SHP77 (cell line): ENCODE data around the gene EPN3.
A peak's percentile ranks its signal among the peaks of the same experiment; 100 is the strongest.

Experiments used
- DNase-seq, 2 experiments: peaks; one replicate each; lab custom pipeline; 2025; lab: John Stamatoyannopoulos, UW

EPN3 gene

DNA sequence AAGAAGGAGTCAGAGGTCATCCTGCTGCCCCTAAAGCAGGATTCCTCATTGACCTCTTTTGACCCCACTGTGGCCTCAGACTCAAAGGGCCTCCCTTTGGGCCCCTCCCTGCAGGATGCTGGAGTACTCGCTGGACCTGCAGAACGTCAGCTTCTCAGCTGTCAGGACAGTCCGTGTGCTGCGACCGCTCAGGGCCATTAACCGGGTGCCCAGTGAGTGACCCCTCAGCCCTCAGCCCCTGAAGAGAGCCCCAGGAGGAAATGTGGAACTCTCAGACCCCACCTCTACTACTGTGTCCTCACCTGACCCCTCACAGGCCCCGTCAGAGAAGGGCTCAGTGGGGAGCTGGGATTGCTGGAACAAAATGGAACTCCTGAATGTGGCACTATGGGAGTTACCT lies 37.1 kb downstream of the EPN3 start:
- DNase-seq: no peak

DNA sequence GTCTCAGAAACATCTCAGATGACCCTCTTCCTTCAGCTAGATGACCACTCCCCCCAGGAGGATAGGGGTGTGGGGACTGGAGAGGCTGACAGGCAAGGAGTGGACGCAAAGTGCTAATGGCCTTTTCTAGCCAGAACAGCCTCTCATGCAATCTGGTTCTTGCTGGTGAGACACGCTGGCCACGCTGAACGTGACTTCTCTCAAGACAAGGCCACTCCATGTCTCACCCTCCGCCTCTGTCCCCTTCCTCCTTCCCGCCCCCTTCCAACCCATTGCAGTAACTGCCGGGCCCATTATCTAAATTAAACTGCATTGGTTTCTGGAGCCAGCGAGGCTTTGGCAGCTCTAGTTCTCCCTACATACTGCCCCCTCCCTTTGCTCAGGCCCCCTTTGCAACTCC lies 37.5 kb downstream of the EPN3 start:
- DNase-seq: no peak

DNA sequence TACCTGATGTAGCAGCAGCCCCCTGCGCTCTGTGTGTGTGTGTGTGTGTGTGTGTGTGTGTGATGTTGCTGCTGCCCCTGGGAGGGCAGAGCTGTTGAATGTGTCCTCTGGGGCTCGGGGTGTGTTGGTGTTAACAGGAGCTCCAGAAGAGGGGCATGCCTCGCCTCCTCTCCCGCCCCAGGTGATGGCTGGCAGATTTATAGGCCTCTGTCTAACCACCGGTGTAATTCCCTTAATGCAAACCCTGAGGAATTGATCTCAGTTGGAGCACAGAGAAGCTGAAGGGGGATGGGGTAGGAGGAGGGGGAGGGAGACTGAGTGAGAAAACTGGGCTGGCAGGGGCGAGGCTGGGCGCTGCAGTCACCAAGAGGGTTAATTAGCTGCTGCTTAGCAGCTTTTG lies 38.0 kb downstream of the EPN3 start:
- DNase-seq: no peak

DNA sequence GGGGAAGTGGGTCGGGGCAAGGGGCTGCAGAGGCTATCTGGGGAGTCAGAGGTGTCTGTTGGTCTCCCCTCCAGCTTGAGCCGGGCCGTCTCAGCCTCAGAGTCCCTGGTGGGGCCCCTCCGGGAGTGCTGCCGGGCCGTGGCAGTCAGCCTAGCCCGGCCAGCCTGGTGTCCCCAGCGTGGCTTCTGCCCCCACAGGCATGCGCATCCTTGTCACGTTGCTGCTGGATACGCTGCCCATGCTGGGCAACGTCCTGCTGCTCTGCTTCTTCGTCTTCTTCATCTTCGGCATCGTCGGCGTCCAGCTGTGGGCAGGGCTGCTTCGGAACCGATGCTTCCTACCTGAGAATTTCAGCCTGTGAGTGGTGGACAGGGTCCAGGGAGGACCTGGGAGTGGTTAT lies 39.1 kb downstream of the EPN3 start:
- DNase-seq: no peak

DNA sequence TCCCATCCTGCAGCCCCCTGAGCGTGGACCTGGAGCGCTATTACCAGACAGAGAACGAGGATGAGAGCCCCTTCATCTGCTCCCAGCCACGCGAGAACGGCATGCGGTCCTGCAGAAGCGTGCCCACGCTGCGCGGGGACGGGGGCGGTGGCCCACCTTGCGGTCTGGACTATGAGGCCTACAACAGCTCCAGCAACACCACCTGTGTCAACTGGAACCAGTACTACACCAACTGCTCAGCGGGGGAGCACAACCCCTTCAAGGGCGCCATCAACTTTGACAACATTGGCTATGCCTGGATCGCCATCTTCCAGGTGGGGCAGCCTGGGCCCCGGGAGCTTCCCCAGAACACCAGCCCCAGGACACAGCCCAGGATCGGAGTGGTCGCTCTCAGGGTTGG lies 40.0 kb downstream of the EPN3 start:
- DNase-seq: no peak

DNA sequence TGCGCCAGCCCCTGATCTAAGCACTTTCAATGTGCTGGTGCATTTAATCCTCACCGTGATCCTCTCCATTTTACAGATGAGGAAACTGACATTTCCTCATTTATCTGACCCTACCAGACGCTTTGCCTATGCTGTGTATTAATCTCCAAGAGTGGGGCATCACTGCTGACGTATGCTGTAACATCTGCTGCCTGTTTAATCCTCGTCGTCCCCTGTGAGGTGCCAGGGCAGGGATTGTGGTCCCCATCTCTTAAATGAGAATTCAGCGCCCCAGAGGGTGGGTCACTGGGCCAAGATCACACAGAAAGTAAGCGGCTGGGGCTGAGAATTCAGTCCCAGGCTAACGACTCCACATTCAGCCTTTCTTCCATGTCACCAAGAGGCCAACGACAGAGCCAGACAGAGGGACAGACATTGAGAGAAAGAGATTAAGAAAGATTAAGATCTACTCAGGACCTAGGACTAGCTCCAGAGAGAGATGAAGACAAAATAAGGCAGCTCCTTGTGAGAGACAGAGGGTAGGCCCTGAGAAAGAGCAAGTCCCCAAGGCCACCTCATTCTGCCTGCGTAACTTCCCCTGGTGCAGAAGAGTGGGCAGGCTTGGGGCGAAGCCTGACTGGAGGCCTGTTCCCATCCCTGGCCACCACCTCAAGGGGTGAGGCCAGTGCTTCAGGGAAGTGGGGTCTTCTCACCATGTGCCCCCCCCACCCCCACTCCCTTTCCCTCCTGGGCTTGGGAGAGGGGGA lies 41.5 kb downstream of the EPN3 start:
- no peak for DNase-seq

DNA sequence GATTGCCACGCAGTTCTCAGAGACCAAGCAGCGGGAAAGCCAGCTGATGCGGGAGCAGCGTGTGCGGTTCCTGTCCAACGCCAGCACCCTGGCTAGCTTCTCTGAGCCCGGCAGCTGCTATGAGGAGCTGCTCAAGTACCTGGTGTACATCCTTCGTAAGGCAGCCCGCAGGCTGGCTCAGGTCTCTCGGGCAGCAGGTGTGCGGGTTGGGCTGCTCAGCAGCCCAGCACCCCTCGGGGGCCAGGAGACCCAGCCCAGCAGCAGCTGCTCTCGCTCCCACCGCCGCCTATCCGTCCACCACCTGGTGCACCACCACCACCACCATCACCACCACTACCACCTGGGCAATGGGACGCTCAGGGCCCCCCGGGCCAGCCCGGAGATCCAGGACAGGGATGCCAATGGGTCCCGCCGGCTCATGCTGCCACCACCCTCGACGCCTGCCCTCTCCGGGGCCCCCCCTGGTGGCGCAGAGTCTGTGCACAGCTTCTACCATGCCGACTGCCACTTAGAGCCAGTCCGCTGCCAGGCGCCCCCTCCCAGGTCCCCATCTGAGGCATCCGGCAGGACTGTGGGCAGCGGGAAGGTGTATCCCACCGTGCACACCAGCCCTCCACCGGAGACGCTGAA lies 43.2 kb downstream of the EPN3 start:
- DNase-seq: peak in 1 of 2 experiments; percentile 24

DNA sequence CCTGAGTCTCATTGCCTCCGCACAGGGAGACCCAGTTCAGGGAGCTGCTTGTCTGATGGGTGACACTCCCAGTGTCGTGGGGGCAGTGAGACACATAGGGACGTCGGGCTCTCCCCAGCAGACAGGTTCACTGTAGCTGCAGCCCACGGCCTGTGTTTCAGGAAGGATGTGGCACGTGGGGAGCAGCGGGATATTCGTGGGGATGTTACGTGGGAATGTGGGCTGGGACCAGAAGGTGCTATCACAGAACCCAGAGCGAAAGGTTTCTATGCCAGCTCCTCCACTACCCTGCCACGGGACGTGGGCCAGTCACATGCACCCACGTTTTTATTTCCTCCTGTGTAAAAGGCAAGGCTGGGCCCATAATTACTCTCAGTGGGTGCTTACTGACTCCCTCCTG lies 44.3 kb downstream of the EPN3 start:
- no peak for DNase-seq

DNA sequence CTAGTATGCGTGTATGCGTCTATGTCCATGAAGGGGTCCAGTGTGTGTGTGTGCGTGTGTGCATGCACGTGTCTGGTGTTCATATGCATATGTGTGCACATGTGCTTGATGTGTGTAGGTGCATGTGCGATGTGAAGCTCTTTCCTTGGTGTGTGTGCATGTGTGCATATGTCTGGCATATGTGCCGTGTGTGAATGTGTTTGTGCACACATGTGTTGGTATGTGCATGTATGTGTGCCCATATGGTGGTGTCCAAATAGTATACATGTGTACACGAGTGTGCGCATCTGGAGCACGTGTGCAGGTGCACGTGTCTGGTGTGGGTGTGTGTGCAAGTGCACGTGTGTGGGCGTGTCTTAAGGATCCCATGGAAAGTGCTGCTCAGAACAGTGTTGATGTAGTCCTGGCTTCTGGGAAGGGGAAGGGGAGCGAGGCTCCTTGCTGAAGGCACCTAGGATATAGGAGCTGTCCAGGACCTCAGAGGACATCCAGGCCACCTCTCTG lies 45.0 kb downstream of the EPN3 start:
- no peak for DNase-seq

DNA sequence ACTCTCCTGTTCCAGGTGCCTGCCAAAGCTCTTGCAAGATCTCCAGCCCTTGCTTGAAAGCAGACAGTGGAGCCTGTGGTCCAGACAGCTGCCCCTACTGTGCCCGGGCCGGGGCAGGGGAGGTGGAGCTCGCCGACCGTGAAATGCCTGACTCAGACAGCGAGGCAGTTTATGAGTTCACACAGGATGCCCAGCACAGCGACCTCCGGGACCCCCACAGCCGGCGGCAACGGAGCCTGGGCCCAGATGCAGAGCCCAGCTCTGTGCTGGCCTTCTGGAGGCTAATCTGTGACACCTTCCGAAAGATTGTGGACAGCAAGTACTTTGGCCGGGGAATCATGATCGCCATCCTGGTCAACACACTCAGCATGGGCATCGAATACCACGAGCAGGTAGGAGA lies 45.6 kb downstream of the EPN3 start:
- no peak for DNase-seq

DNA sequence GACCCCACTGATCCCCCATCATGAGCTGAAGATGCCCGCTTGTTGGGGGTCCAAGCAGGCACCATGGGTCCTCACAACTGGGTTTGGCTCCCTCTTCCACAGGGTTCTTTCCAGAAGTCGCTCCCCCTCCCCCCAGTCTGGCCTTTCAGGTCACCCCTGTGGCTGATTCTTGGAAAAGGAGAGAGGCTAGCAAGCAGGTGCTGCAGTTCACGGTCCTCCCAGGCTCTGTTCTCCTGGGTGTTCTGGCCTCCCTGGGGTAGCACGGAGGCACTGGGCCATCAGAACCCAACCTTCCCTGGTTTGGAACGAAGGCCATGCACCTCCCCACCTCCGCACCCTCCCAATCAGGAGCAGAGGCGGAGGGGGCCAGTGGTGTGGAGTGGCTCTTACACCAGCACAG lies 46.9 kb downstream of the EPN3 start:
- DNase-seq: no peak

DNA sequence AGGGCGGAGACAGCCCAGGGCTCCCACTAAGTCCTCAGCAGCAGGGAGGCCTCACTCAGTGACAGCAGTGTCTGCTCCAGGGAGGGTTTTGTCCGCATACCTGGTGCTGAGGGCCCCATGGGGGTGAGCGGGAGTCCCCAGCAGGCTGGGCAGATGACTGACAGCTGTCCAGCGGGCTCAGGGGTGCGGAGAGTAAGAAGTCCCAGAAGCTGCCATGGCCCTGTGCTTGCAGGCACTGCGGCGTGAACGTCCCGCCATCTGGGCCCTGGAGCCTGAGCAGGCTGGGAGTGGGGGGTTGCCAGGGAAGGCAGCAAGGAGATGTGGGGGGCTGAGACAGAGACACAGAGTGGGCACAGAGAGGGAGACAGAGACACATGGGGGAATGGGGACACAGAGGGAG lies 48.1 kb downstream of the EPN3 start:
- no peak for DNase-seq

DNA sequence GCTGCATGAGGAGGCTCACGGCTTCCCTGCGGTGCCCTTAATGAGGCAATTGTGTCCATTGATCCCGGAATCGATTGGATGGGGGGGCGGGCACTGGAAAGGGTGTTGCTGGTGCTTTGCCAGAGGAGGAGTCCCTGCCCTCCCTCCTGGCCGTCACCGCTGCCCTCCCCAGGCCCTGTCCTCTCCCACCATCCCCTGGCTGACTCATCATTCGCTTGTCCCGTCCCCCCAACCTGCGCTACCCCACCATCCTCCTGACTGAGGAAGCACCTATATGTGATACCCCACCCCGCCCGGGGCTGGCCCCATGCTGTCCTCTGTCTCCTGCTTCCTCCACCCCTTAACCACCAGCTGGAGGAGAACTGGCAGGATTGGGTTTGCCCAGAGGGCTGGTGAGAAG lies 48.8 kb downstream of the EPN3 start:
- no peak for DNase-seq

DNA sequence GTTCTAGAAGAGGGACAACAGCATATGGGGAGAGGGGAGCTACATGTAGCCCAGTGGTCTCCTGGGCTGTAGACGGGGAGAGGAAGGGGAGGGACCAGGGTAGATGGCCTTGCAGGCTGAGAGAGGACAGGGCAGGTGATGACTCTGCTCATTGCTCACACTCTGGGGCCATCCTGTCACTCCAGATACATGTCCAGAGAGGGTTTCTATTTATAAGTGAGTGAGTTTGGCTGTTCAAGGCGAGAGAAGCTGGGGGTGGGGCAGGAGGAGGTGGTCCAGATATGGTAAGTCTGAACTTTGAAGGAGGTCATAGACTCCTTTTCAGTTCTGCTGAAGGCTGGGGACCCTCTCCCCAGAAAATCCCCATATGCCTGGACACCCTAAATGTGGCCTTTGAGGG lies 50.2 kb downstream of the EPN3 start:
- DNase-seq: no peak

DNA sequence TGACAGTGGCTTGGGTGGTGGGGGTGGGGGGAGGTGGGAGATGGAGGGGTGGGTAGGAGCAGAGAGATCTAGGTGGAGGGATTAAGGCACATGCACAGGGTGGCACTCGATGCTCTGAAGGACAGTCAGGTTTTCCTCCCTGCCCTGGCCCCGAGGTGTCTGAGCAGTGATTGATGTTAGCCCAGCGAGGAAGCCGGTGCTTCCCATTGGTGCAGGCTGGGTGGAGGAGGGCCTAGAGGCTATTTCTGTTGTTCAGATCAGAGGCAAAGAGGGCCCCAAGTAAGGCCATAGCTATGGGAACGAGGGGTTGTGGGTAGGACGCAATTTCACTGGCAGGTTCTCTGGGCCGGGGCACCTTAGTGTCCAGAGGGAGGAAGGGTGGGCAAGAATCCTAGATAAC lies 51.1 kb downstream of the EPN3 start:
- DNase-seq: no peak

DNA sequence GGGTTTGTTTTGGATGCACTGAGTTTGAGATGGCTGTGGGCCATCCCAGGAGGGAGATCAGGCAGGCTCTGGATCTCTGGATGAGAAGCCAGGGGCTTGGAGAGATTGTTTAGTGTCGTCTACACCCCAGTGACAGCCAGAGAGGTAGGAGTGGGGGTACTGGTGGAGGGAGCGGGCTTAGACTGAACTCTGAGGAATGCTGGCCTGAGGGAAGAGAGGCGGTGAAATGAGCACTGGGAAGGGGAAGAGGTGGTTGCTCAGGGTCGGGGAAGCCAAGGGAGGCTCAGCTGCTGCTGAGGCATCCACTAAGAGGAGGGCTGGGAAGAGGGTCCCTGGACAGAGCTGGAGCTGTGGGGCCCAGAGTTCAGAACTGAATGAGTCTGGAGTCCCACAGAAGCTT lies 51.6 kb downstream of the EPN3 start:
- no peak for DNase-seq

DNA sequence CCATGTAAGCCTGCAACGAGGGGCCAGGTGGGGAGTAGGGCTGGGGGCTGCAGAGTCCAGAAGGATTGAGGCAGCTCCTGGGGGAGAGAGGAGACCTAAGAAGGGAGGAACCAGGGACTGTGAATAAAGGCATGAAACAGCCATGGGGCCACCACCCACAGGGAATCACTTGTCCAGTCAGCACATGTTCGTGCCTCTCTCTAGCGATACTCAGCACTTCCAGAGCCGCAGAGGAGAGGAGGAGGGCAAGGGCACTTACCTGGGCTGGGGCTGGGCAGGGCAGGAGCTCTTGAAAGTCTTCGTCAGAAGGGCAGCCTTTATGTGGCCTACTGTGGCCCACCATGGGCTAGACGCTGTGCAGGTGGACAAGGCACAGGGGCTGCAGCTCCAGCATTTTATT lies 52.2 kb downstream of the EPN3 start:
- DNase-seq: no peak

DNA sequence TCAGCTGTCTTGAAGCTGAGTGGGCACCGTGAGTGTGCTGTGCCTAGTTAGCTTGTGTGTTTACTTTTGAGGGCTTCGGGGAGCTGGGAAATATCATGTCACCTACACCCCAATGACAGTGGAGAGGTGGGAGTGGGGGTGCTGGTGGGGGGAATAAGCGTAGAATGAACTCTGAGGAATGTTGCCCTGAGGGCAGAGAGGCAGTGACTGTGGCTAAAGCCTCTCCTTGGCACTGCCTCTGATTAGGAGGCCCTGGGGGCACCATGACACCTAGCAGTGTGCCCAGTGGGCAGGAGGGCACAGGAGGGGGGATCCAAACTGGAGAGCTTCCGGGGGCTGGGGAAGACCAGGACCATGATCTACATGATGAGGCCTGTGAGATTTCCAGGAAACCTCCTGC lies 52.8 kb downstream of the EPN3 start:
- no peak for DNase-seq

DNA sequence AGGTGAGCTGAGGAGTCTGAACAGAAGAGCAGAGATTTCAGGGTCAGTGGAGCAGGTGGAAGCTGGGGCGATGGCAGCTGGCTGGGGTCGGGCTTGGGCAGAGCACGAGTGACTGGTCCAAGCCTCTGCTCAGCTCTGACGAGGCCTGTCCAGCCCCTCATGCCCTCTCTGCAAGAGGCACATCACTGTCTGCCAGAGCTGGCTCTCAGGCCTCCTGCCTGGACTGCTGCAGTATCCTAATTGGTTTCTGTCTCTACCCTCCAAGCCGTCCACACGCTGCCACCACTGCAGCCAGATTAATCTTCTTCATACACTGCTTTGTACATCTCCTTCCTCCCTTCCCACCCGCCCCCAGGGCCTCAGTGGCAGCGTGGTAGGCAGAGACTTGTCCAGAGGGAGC lies 53.4 kb downstream of the EPN3 start:
- DNase-seq: no peak

DNA sequence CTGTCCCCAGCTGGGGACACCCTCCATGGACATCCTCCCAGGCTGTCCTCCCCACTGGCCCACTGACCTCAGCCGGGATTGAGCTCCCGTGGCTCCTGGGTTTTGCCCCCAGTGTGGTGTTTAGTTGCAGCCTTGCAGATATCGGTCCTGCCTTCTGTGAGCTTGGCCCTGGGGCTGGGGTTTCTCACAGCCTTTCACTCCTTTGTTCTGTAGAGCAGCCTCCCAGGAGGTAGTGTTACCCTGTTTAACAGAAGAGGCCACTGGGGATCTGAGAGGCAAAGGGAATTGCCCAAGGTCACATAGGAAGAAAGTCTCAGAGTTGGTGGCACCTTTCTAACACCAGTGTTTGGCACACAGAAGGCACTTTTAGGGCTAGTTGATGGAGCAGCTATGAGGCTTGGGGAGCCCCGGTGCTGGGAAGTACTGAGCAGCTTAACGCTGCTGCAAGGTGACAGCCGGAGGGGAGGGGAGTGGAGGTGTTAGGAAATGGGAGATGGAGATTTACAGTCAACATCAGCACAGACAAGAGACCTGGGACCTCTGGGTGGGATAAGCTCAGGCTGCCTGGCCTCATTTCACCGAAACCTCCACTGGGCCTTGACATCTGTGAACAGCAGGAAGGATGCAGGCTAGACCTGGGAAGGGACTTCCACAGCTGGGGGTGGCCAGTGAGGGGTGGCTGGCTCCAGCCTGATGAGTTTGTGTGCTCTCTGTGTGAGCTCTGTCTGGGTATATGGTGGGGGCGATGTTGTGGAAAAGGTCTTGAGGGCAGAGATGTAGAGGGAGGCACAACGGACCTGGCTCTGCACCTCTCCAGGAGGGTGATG lies 54.1 kb downstream of the EPN3 start:
- no peak for DNase-seq

DNA sequence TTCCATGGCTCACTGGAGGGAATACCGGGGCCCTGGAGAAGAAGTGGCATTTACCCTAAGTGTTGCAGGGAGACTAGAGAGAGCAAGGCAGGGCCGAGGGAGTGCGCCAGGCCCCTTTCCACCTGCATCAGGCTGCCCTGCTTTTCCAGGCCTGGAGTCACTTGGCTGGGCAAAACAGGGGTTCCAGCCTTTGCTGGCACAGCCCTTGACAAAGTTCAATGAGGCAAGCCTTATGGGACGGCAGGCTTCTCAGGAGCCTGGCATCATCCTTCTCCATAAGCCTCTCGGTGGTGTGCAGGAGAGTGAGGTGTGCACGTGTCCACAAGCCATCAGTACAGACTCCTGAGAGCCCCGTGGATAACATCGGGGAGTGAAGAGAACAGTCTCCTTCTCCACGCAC lies 55.0 kb downstream of the EPN3 start:
- DNase-seq: no peak

DNA sequence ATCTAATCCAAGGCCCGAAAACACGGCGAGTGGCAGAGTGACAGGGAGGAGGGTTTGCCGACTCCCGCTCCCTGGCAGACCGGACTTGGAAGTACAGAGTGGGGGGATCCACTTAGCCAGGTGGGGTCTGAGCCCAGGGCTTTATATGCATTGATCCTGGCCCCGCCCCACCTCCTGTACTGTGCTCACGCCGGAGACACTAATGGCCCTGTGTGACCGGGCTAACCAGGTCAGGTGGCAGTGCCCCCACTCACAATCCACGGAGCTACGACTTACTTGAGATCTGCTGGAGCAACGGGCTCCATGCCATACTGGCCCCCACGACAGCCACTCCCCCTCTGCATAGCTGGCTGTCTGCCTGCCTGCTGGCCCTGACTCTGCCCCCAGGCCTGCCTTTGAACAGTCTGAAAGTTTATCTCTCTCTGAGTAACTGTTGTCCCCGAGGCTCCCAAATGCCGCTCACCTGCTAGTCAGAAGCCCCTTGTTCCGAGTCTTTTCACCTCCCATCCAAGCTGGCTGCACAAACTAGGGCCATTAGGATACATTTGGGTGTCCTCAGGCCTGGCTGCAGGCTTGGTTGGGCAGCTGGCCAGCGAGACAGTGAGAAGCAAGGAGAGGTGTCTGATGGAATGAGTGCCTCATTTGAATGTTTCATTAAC lies 56.0 kb downstream of the EPN3 start:
- DNase-seq: no peak
